Measurements from ENCODE around the gene RAB43. TPM values are rescaled to one million over a fixed set of nuclear protein-coding genes. Genes with fewer than 3 reads are reported as not detected.
"Not testable (repeated sequence)": the region's sequence is repeated elsewhere in the genome, so short reads cannot be mapped to it uniquely, and the experiment has no call there.

The RAB43 gene
- total and polyA plus RNA-seq, 4 donors, result 3.0 to 6.9 (median 4.4) TPM

DNA sequence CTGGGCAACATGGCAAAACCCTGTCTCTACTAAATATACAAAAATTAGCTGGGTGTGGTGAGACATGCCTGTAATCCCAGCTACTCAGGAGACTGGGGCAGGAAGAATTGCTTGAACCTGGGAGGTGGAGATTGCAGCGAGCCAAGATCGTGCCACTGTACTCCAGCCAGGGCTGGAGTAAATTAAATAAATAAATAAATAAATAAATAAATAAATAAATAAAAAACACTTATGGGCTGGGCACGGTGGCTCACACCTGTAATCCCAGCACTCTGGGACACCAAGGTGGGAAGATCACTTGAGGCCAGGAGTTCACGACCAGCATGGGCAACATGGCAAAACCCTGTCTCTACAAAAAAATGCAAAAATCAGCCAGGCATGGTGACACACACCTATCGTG lies 19.4 kb upstream of the RAB43 start:
- not testable (repeated sequence) for H3K27me3 ChIP-seq (ENCODE audit: control insufficient read depth, insufficient read depth, low read length); H3K9me3 ChIP-seq (ENCODE audit: control insufficient read depth, insufficient read depth, low read length); H3K4me3 ChIP-seq (ENCODE audit: low read depth, low read length); H3K27ac ChIP-seq (ENCODE audit: low read depth, low read length); H3K4me1 ChIP-seq (ENCODE audit: control insufficient read depth, insufficient read depth, low read length); DNase-seq (ENCODE audit: low read depth in 4 of 6, low spot score in 6 of 6)
- 94% methylated on average over 2 of the region's 5 CpGs for WGBS (ENCODE audit: insufficient coverage)
- peaks cover 59% of the 10 kb centered on the region for H3K36me3 ChIP-seq (ENCODE audit: control insufficient read depth, insufficient read depth, low read length)

DNA sequence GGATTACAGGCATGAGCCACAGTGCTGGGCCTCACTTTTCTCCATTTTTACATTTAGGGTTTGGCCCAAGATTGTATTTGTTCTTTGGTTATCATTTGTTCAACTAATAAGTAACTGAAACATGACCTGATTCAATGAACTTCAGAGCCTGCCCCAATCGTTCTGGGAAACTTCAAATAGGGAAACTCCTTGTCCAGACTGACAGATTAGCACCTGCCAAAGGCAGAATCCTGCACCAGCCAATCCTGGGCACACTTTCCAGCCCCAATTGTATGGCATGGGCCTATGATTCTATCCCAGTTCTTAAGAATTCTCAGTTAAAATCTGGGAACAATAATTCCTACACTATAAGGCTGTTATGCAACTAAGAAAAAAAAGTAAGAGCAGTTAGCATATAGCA lies 18.3 kb upstream of the RAB43 start:
- WGBS (ENCODE audit: insufficient coverage), result 100% methylated on average over 1 of the region's 1 CpG
- H3K27me3 ChIP-seq (ENCODE audit: control insufficient read depth, insufficient read depth, low read length), result no peaks in the 10 kb centered on the region
- no peaks in the 10 kb centered on the region for H3K4me1 ChIP-seq (ENCODE audit: control insufficient read depth, insufficient read depth, low read length)
- no peak overlapping the region for H3K27ac ChIP-seq (ENCODE audit: low read depth, low read length)
- no peak for DNase-seq (ENCODE audit: low read depth in 4 of 6, low spot score in 6 of 6)
- peaks cover 59% of the 10 kb centered on the region for H3K36me3 ChIP-seq (ENCODE audit: control insufficient read depth, insufficient read depth, low read length)
- H3K4me3 ChIP-seq (ENCODE audit: low read depth, low read length), result no peak overlapping the region
- no peaks in the 10 kb centered on the region for H3K9me3 ChIP-seq (ENCODE audit: control insufficient read depth, insufficient read depth, low read length)

DNA sequence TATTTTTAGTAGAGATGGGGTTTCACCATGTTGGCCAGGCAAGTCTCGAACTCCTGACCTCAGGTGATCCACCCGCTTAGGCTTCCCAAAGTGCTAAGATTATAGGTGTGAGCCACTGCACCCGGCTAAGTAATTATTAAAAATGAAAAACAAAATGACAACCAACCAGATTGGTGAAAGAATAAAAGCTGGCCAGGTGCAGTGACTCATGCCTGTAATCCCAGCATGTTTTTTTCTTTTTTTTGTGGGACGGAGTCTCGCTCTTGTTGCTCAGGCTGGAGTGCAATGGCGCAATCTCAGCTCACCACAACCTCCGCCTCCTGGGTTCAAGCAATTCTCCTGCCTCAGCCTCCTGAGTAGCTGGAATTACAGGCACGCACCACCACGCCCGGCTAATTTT lies 14.7 kb upstream of the RAB43 start:
- peaks cover 65% of the 10 kb centered on the region for H3K36me3 ChIP-seq (ENCODE audit: control insufficient read depth, insufficient read depth, low read length)
- DNase-seq (ENCODE audit: low read depth in 4 of 6, low spot score in 6 of 6); H3K27ac ChIP-seq (ENCODE audit: low read depth, low read length); H3K9me3 ChIP-seq (ENCODE audit: control insufficient read depth, insufficient read depth, low read length); H3K4me1 ChIP-seq (ENCODE audit: control insufficient read depth, insufficient read depth, low read length); H3K27me3 ChIP-seq (ENCODE audit: control insufficient read depth, insufficient read depth, low read length); H3K4me3 ChIP-seq (ENCODE audit: low read depth, low read length): not testable (repeated sequence)
- 92% methylated on average over 2 of the region's 10 CpGs for WGBS (ENCODE audit: insufficient coverage)

DNA sequence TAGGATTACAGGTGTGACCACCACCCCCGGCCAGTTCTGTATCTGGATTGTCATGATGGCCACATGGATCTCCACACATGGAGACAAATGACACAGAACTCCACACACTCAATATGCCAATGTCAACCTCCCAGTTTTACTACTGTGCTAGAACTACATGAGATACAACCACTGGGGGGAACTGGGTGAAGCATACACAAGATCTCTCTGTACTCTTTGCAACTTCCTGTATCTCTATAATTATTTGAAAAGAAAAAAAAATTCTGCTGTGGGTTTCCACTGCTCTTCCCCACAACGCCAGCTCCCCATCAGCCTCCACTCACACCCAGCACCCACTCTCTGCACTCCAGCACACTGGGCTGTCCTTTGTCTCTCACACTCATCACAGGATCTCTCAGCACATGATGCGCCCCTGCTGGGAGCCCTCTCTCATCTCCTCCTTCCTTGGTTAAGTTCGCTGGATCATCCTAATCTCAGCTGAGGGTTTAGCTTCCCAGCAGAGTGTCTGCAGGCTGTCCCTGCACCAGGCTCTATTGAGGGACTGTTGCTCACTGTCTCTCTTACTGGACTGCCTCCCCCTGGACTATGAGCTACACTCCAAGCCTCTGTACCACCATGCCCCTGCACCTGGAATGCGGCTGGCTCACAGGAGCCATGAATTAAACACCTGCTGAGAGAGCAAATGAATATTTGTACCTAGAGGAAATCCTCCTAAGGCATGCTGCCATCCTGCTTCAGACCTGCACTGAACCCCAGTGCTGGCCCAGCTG lies 10.7 kb upstream of the RAB43 start:
- Histone ChIP-seq H3K27ac (ENCODE audit: low read depth, low read length) (no peak overlapping the region), H3K27me3 (ENCODE audit: control insufficient read depth, insufficient read depth, low read length) (no peaks in the 10 kb centered on the region), H3K4me1 (ENCODE audit: control insufficient read depth, insufficient read depth, low read length) (no peaks in the 10 kb centered on the region), H3K36me3 (ENCODE audit: control insufficient read depth, insufficient read depth, low read length) (peaks cover 74% of the 10 kb centered on the region), H3K9me3 (ENCODE audit: control insufficient read depth, insufficient read depth, low read length) (no peaks in the 10 kb centered on the region), H3K4me3 (ENCODE audit: low read depth, low read length) (no peak overlapping the region)
- WGBS (ENCODE audit: insufficient coverage), result 90% methylated on average over 5 of the region's 5 CpGs
- no peak for DNase-seq (ENCODE audit: low read depth in 4 of 6, low spot score in 6 of 6)

DNA sequence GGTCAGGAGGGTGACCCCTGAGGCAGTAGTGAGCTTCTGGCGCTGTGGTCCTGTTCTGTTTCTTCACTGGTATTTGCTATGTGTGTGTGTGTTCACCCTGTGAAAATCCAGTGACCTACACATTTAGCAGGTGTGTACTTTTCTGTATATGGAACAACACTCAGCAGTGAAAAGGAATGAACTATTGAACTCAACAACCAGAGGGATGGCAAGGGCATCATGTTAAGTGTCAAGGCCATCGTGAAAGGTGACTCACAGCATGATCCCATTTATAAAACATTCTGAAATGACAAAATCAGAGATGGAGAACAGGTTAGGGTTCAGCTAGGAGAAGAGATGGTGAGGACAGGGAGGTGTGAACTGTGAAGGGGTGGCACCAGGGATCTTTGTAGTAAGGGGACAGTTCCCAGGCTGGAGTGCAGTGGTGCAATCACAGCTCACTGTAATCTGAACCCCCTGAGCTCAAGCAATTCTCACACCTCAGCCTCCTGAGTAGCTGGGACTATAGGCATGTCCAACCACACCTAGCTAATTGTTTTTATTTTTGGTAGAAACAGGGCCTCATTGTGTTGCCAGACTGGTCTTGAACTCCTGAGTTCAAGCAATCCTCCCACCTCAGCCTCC lies 10.0 kb upstream of the RAB43 start:
- H3K4me1 ChIP-seq (ENCODE audit: control insufficient read depth, insufficient read depth, low read length), result no peaks in the 10 kb centered on the region
- DNase-seq (ENCODE audit: low read depth in 4 of 6, low spot score in 6 of 6), result no peak
- H3K4me3 ChIP-seq (ENCODE audit: low read depth, low read length), result no peak overlapping the region
- H3K27me3 ChIP-seq (ENCODE audit: control insufficient read depth, insufficient read depth, low read length), result no peaks in the 10 kb centered on the region
- H3K27ac ChIP-seq (ENCODE audit: low read depth, low read length), result no peak overlapping the region
- 100% methylated on average over 1 of the region's 2 CpGs for WGBS (ENCODE audit: insufficient coverage)
- peaks cover 79% of the 10 kb centered on the region for H3K36me3 ChIP-seq (ENCODE audit: control insufficient read depth, insufficient read depth, low read length)
- H3K9me3 ChIP-seq (ENCODE audit: control insufficient read depth, insufficient read depth, low read length), result no peaks in the 10 kb centered on the region

DNA sequence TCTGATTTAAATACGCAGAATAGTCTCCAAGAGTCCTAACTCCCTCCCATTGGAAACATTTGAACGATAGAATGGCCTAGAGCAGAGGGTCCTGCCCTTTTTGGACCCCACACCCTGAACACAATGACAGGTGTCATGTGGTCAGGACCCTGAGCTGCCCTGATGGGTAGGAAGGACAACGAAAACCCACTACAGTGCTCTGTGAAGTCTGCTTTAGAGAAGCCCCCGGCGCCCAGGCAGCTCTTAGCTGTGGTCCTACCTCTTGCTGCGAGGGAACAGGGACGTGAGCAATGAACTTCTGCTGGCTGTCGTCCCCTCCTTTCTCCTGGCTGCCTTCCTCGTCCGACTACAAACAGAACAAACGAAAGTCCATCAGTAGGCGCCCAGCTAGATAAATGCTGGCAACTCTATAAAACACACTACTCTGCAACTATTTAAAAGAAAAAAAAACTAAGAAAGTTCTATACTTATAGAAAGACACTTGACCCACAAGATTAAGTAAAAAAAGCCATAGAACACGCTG lies 8.7 kb upstream of the RAB43 start:
- no peak for DNase-seq (ENCODE audit: low read depth in 4 of 6, low spot score in 6 of 6)
- Histone ChIP-seq H3K27me3 (ENCODE audit: control insufficient read depth, insufficient read depth, low read length) (no peaks in the 10 kb centered on the region), H3K4me3 (ENCODE audit: low read depth, low read length) (no peak overlapping the region), H3K36me3 (ENCODE audit: control insufficient read depth, insufficient read depth, low read length) (peaks cover 75% of the 10 kb centered on the region), H3K4me1 (ENCODE audit: control insufficient read depth, insufficient read depth, low read length) (no peaks in the 10 kb centered on the region), H3K9me3 (ENCODE audit: control insufficient read depth, insufficient read depth, low read length) (no peaks in the 10 kb centered on the region), H3K27ac (ENCODE audit: low read depth, low read length) (no peak overlapping the region)
- 98% methylated on average over 9 of the region's 13 CpGs for WGBS (ENCODE audit: insufficient coverage)

DNA sequence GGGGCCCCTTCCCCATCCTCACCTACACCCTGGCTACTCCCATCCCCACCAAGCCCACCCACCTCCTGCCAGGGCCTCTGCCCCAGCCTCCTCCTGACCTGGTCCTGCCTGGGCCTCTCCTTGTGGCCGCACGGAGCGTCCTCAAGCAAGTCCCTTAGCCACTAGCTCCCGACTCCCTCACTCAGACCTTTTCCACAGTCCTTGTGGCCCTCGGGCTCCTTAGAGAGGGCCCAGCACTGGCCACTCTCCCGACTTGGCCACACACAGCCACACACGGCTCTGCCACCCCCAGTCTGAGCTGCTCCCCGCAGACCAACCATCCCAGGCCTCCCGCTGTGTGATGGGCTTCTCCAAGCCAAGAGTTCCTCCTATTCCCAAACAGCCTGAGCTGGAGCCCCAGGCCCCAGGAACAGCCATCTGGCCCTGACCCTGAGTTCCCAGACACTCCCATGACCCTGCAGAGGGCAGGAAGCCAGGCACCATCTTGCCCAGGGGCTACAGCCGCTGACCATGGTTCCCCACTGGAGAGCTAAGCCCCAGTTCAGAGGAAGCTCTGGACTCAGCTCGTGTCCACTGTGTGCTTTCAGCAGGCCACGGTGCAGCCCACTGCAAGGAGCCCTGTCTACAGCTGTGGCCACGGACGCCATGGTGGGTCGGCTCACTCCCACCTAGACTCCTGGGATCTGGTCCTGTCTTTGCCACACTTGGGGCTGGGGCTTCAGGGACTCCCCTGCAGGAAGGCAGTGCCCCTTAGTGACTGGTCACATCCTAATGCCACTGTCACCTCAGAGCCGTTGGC lies 7.0 kb upstream of the RAB43 start:
- Histone ChIP-seq H3K4me1 (ENCODE audit: control insufficient read depth, insufficient read depth, low read length) (no peaks in the 10 kb centered on the region), H3K27me3 (ENCODE audit: control insufficient read depth, insufficient read depth, low read length) (no peaks in the 10 kb centered on the region), H3K36me3 (ENCODE audit: control insufficient read depth, insufficient read depth, low read length) (peaks cover 58% of the 10 kb centered on the region), H3K27ac (ENCODE audit: low read depth, low read length) (no peak overlapping the region), H3K9me3 (ENCODE audit: control insufficient read depth, insufficient read depth, low read length) (no peaks in the 10 kb centered on the region), H3K4me3 (ENCODE audit: low read depth, low read length) (no peak overlapping the region)
- 98% methylated on average over 15 of the region's 16 CpGs for WGBS (ENCODE audit: insufficient coverage)
- no peak for DNase-seq (ENCODE audit: low read depth in 4 of 6, low spot score in 6 of 6)

DNA sequence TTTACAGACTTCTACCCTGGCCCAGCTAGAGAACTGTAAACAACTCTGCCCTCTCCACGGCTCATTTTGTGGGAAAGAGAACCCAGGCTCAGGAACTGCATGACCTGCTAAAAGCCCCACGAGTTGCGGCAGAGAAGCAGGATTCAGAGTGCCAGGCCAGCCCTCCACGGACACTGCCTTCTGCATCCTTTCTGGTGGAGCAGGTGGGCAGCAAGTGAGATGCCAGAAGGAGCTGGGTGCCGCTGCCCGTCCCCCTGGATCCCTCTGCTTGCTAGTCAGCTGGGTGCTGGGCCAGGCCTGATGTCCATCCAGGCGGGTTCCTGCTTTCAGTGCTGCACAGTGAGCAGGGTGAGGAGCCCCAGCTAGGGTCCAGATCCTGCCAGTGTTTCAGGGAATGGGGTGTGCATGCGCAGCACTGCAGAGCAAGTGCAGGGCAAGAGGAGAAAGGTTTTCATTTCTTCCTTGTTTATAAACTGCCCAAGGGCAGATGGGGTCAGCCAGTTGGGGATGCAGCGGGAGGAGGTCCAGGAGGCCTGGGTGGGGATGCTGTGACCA lies 5.2 kb upstream of the RAB43 start:
- DNase-seq (ENCODE audit: low read depth in 4 of 6, low spot score in 6 of 6), result no peak
- WGBS (ENCODE audit: insufficient coverage), result 89% methylated on average over 9 of the region's 9 CpGs
- H3K4me3 ChIP-seq (ENCODE audit: low read depth, low read length), result no peak overlapping the region
- no peak overlapping the region for H3K27ac ChIP-seq (ENCODE audit: low read depth, low read length)
- peaks cover 9% of the 10 kb centered on the region for H3K4me1 ChIP-seq (ENCODE audit: control insufficient read depth, insufficient read depth, low read length)
- peaks cover 48% of the 10 kb centered on the region for H3K36me3 ChIP-seq (ENCODE audit: control insufficient read depth, insufficient read depth, low read length)
- H3K27me3 ChIP-seq (ENCODE audit: control insufficient read depth, insufficient read depth, low read length), result no peaks in the 10 kb centered on the region
- no peaks in the 10 kb centered on the region for H3K9me3 ChIP-seq (ENCODE audit: control insufficient read depth, insufficient read depth, low read length)

DNA sequence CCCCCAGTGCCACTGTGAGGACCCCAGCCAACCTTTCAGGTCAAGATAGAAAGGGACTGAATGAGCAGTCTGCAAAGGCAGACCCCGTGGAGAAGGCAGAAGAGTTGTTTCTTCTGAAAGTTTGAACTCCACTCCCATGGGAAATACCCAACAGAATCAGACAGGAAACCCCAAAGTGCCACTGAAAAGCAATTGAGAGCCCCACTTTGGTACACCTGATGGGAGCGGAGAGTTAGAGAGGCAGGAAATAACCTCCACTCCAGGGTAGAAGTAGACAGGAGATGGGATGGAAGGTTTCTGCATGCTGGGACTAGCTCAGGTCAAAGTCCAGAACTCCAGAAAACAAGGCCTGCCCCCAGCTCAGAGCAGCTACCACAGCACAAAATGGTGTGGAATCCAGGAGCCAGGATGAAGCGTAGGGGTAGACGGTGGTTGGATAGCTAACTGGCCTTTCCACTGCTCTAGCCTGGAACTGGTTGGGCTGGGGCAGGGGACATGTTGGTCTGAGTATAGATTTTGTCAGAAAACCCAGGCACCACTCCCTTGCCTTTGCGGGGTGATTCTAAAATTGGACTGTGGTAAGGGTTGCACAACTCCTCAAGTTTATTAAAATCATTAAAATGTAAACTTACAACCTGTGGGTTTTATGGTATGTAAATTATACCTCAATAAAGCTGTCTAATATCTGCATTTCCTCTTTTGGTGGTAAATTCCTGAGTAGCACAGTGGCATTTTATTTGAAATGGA lies 1.9 kb upstream of the RAB43 start:
- H3K27me3 ChIP-seq (ENCODE audit: control insufficient read depth, insufficient read depth, low read length), result no peaks in the 10 kb centered on the region
- H3K27ac ChIP-seq (ENCODE audit: low read depth, low read length), result no peak overlapping the region
- no peaks in the 10 kb centered on the region for H3K9me3 ChIP-seq (ENCODE audit: control insufficient read depth, insufficient read depth, low read length)
- peaks cover 24% of the 10 kb centered on the region for H3K36me3 ChIP-seq (ENCODE audit: control insufficient read depth, insufficient read depth, low read length)
- H3K4me1 ChIP-seq (ENCODE audit: control insufficient read depth, insufficient read depth, low read length), result peaks cover 34% of the 10 kb centered on the region
- WGBS (ENCODE audit: insufficient coverage), result 80% methylated on average over 2 of the region's 5 CpGs
- H3K4me3 ChIP-seq (ENCODE audit: low read depth, low read length), result no peak overlapping the region
- DNase-seq (ENCODE audit: low read depth in 4 of 6, low spot score in 6 of 6), result no peak
